ENCODE results near the gene MRPL38. TPM values are rescaled to one million over a fixed set of nuclear protein-coding genes. Genes with fewer than 3 reads are reported as not detected.

The MRPL38 gene
- total RNA-seq, 1 experiment from 2014 or later, result 108 TPM

- Histone ChIP-seq H4K8ac (replicated peaks; ENCODE audit: insufficient read length, low read depth, low read length) (no peak overlapping the region), H2AK5ac (ENCODE audit: insufficient read length, low read length) (no peak overlapping the region), H2AFZ (ENCODE audit: low read length) (no peak overlapping the region), H3K4ac (ENCODE audit: low read depth, low read length) (no peak overlapping the region), H4K20me1 (ENCODE audit: control insufficient read depth, insufficient read depth, insufficient read length) (no peaks in the 10 kb centered on the region), H3K9ac (ENCODE audit: extremely low read depth, insufficient read length, low read length) (no peak overlapping the region), H4K5ac (ENCODE audit: insufficient read length, low read depth, low read length) (no peak overlapping the region), H3K23me2 (ENCODE audit: insufficient read length, low read depth, low read length, poor library complexity, severe bottlenecking) (peaks cover 13% of the 10 kb centered on the region), H3K27me3 (ENCODE audit: insufficient read depth, low read length) (no peaks in the 10 kb centered on the region), H2BK5ac (ENCODE audit: insufficient read length, low read length) (no peak overlapping the region), H4K91ac (ENCODE audit: insufficient read length, low read depth, low read length) (no peak overlapping the region), H3K56ac (ENCODE audit: insufficient read length, low read depth, low read length) (no peak overlapping the region), H3K4me2 (ENCODE audit: insufficient read depth, insufficient read length, low read length) (no peak overlapping the region), H3K14ac (ENCODE audit: insufficient read depth, low read length) (no peak overlapping the region), H3K9me3 (ENCODE audit: control insufficient read depth, low read depth, low read length) (no peaks in the 10 kb centered on the region), H2BK120ac (ENCODE audit: low read depth, low read length, poor library complexity, severe bottlenecking) (no peak overlapping the region), H3K79me1 (ENCODE audit: insufficient read depth, low read depth, low read length, poor library complexity, severe bottlenecking) (no peaks in the 10 kb centered on the region), H2BK20ac (ENCODE audit: low read depth, low read length, poor library complexity, severe bottlenecking) (no peak overlapping the region), H3K18ac (ENCODE audit: insufficient read length, low read depth, low read length) (no peak overlapping the region), H3K23ac (ENCODE audit: insufficient read length, low read depth, low read length) (no peak overlapping the region), H2BK12ac (ENCODE audit: insufficient read length, low read depth, low read length) (no peak overlapping the region), H3K27ac (ENCODE audit: insufficient read length, low read depth, low read length) (no peak overlapping the region), H2BK15ac (ENCODE audit: low read depth, low read length) (no peak overlapping the region), H3K79me2 (ENCODE audit: insufficient read depth, low read length) (no peaks in the 10 kb centered on the region), H3T11ph (ENCODE audit: low read length) (no peak overlapping the region), H3K4me1 (ENCODE audit: insufficient read depth, low read length) (no peaks in the 10 kb centered on the region; the same call in 1 of the 2 replicates)
- peaks cover 17 to 47% (median 40%) of the 10 kb centered on the region in 3 experiments for H3K36me3 Mint-ChIP-seq (ENCODE audit: insufficient read depth in 1 of 3, low read depth in 3 of 3)
- TF ChIP-seq, protein P1, sequence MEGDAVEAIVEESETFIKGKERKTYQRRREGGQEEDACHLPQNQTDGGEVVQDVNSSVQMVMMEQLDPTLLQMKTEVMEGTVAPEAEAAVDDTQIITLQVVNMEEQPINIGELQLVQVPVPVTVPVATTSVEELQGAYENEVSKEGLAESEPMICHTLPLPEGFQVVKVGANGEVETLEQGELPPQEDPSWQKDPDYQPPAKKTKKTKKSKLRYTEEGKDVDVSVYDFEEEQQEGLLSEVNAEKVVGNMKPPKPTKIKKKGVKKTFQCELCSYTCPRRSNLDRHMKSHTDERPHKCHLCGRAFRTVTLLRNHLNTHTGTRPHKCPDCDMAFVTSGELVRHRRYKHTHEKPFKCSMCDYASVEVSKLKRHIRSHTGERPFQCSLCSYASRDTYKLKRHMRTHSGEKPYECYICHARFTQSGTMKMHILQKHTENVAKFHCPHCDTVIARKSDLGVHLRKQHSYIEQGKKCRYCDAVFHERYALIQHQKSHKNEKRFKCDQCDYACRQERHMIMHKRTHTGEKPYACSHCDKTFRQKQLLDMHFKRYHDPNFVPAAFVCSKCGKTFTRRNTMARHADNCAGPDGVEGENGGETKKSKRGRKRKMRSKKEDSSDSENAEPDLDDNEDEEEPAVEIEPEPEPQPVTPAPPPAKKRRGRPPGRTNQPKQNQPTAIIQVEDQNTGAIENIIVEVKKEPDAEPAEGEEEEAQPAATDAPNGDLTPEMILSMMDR (conservative IDR thresholded peaks at IDR 0.05), result no peak
- H3K27me3 Mint-ChIP-seq (ENCODE audit: low read depth), result no peaks in the 10 kb centered on the region; the same call in 1 of the 2 replicates
- no CpG with 5 or more reads among the region's 23 CpGs for WGBS (ENCODE audit: extremely low coverage, insufficient read length, low lambda C conversion rate)
- H3K4me1 Mint-ChIP-seq, result peaks cover 16 to 22% of the 10 kb centered on the region in 2 experiments
- H3K9me3 Mint-ChIP-seq, result no peaks in the 10 kb centered on the region
- DNase-seq, result no peak
- H3K27ac Mint-ChIP-seq, result no peak overlapping the region; a peak in 1 of 7 replicates
- no peak overlapping the region for H3K4me3 Mint-ChIP-seq
Observed at GRCh38 chr17:75899767-75900468, 4.8 kb downstream of the MRPL38 start.
